NB4 (cell line): Measurements from ENCODE around the gene PCNT.

ENCODE experiments used
- MAX ChIP-seq: IDR thresholded peaks from 2 replicates; pipeline ENCODE4 v1.6.1; 2011; ENCODE audit warnings: low read depth, low read length
- TF ChIP-seq, protein P1 (sequence below): IDR thresholded peaks from one replicate; pipeline ENCODE4 v1.5.1; 2012; ENCODE audit warnings: low read depth, low read length

GRCh38 chr21:46459024-46459355 is 135.0 kb downstream of the PCNT start:
- TF ChIP-seq, protein P1, sequence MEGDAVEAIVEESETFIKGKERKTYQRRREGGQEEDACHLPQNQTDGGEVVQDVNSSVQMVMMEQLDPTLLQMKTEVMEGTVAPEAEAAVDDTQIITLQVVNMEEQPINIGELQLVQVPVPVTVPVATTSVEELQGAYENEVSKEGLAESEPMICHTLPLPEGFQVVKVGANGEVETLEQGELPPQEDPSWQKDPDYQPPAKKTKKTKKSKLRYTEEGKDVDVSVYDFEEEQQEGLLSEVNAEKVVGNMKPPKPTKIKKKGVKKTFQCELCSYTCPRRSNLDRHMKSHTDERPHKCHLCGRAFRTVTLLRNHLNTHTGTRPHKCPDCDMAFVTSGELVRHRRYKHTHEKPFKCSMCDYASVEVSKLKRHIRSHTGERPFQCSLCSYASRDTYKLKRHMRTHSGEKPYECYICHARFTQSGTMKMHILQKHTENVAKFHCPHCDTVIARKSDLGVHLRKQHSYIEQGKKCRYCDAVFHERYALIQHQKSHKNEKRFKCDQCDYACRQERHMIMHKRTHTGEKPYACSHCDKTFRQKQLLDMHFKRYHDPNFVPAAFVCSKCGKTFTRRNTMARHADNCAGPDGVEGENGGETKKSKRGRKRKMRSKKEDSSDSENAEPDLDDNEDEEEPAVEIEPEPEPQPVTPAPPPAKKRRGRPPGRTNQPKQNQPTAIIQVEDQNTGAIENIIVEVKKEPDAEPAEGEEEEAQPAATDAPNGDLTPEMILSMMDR = no peak
- no peak for TF ChIP-seq MAX
